WTC11 (cell line): Measurements from ENCODE around the gene SPAST. TPM values are rescaled to one million over a fixed set of nuclear protein-coding genes. Genes with fewer than 3 reads are reported as not detected.

Experiments
- ATF3 ChIP-seq: sonication (generic); formaldehyde crosslinking; conservative IDR thresholded peaks from 2 replicates; pipeline ENCODE4 v1.8.1; 2022; ENCODE audit warnings: mild to moderate bottlenecking, missing genetic modification reagents
- ATF6 ChIP-seq: sonication (generic); formaldehyde crosslinking; IDR thresholded peaks from 2 replicates; pipeline ENCODE4 v1.8.1; 2023; ENCODE audit warnings: mild to moderate bottlenecking, missing genetic modification reagents
- CDX4 ChIP-seq: fragments of 250-450 bp; sonication (Bioruptor Pico); IDR thresholded peaks from 2 replicates; pipeline ENCODE4 v1.9.0; 2021; ENCODE audit warnings: moderate library complexity, mild to moderate bottlenecking, inconsistent platforms, borderline replicate concordance
- ETV6 ChIP-seq: sonication (generic); formaldehyde crosslinking; IDR thresholded peaks from 2 replicates; pipeline ENCODE4 v1.8.1; 2022; ENCODE audit warnings: mild to moderate bottlenecking, missing genetic modification reagents
- FOXP4 ChIP-seq: sonication (generic); formaldehyde crosslinking; IDR thresholded peaks from 2 replicates; pipeline ENCODE4 v1.8.0; 2022; ENCODE audit warnings: mild to moderate bottlenecking, missing genetic modification reagents
- GRHL2 ChIP-seq: fragments of 250-450 bp; sonication (Bioruptor Pico); IDR thresholded peaks from 2 replicates; pipeline ENCODE4 v1.8.0; 2022; ENCODE audit warnings: mild to moderate bottlenecking, moderate library complexity; ENCODE audit not compliant: insufficient replicate concordance, severe bottlenecking
- IRF2 ChIP-seq: sonication (generic); formaldehyde crosslinking; IDR thresholded peaks from 2 replicates; pipeline ENCODE4 v1.8.0; 2022; ENCODE audit warnings: low read depth, missing genetic modification reagents, borderline replicate concordance
- JAZF1 ChIP-seq: fragments of 250-450 bp; sonication (Bioruptor Pico); IDR thresholded peaks from 2 replicates; pipeline ENCODE4 v1.9.0; 2021; ENCODE audit warnings: moderate library complexity, mild to moderate bottlenecking, inconsistent platforms
- NFATC4 ChIP-seq: fragments of 250-450 bp; sonication (Bioruptor Pico); IDR thresholded peaks from 2 replicates; pipeline ENCODE4 v1.9.0; 2021; ENCODE audit warnings: mild to moderate bottlenecking
- NFE2L1 ChIP-seq: sonication (generic); formaldehyde crosslinking; IDR thresholded peaks from 2 replicates; pipeline ENCODE4 v1.8.1; 2023; ENCODE audit warnings: missing genetic modification reagents
- NR2C2 ChIP-seq: sonication (generic); formaldehyde crosslinking; IDR thresholded peaks from 2 replicates; pipeline ENCODE4 v1.8.0; 2022; ENCODE audit warnings: mild to moderate bottlenecking, missing genetic modification reagents
- NR3C1 ChIP-seq: sonication (generic); formaldehyde crosslinking; conservative IDR thresholded peaks from 2 replicates; pipeline ENCODE4 v1.8.1; 2023; ENCODE audit warnings: low read depth, mild to moderate bottlenecking, missing genetic modification reagents
- OVOL2 ChIP-seq: fragments of 250-450 bp; sonication (Bioruptor Pico); IDR thresholded peaks from 2 replicates; pipeline ENCODE4 v1.9.0; 2021; ENCODE audit warnings: mild to moderate bottlenecking, borderline replicate concordance
- PRRX2 ChIP-seq: fragments of 250-450 bp; sonication (Bioruptor Pico); IDR thresholded peaks from 2 replicates; pipeline ENCODE4 v1.8.0; 2021; ENCODE audit warnings: mild to moderate bottlenecking
- SMAD4 ChIP-seq: sonication (generic); formaldehyde crosslinking; IDR thresholded peaks from 2 replicates; pipeline ENCODE4 v1.8.0; 2022; ENCODE audit warnings: mild to moderate bottlenecking, missing genetic modification reagents
- TCF7 ChIP-seq: sonication (generic); formaldehyde crosslinking; IDR thresholded peaks from 2 replicates; pipeline ENCODE4 v1.8.0; 2022; ENCODE audit warnings: mild to moderate bottlenecking, low read depth, missing genetic modification reagents, moderate library complexity
- ZNF396 ChIP-seq: fragments of 250-450 bp; sonication (Bioruptor Pico); IDR thresholded peaks from 2 replicates; pipeline ENCODE4 v1.8.0; 2021; ENCODE audit warnings: mild to moderate bottlenecking, moderate library complexity, borderline replicate concordance
- total RNA-seq: library from RNA; stranded (reverse); gene quantifications from 3 replicates; pipeline ENCODE4 v1.2.3, GENCODE V29; 2021
- TF ChIP-seq, protein P1 (sequence below): sonication (generic); formaldehyde crosslinking; IDR thresholded peaks from 2 replicates; pipeline ENCODE4 v1.8.0; 2023; ENCODE audit warnings: missing genetic modification reagents, mild to moderate bottlenecking, borderline replicate concordance
- TF ChIP-seq, protein P2 (sequence below): sonication (generic); formaldehyde crosslinking; IDR thresholded peaks from 2 replicates; pipeline ENCODE4 v1.8.1; 2022; ENCODE audit warnings: mild to moderate bottlenecking, moderate library complexity, missing genetic modification reagents
- TF ChIP-seq, protein P3 (sequence below): sonication (generic); formaldehyde crosslinking; IDR thresholded peaks from 2 replicates; pipeline ENCODE4 v1.8.1; 2022; ENCODE audit warnings: missing genetic modification reagents, borderline replicate concordance
- TF ChIP-seq, protein P4 (sequence below): sonication (generic); formaldehyde crosslinking; IDR thresholded peaks from 2 replicates; pipeline ENCODE4 v1.8.0; 2022; ENCODE audit warnings: missing genetic modification reagents

SPAST gene
- total RNA-seq, 1 experiment from 2014 or later = 28.4 TPM

DNA sequence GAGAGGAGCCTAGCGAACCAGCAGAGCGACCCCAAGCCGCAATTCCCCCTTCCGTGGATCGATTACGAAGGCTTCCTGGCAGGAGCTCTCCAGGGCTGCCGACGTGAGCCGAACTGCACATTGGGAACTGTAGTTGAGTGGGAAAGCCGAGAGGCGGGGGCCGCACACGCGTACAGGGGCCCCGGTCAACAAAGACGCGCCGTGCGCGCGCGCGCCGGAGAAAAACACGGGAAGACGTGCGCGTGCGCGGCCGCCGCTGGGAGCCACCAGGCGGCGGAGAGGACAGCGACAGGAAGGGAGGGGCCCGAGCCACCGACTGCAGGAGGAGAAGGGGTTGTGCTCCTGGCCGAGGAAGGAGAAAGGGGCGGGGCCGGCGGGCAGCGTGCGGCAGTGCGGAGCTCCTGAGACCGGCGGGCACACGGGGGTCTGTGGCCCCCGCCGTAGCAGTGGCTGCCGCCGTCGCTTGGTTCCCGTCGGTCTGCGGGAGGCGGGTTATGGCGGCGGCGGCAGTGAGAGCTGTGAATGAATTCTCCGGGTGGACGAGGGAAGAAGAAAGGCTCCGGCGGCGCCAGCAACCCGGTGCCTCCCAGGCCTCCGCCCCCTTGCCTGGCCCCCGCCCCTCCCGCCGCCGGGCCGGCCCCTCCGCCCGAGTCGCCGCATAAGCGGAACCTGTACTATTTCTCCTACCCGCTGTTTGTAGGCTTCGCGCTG lies at the start of gene SPAST (continued):
- TF ChIP-seq FOXP4 (CRISPR knock-in tag) = peak; percentile 79; the same call in 1 of the 2 replicates
- TF ChIP-seq ATF6 (CRISPR knock-in tag) = no peak
- no peak for TF ChIP-seq PRRX2 (CRISPR knock-in tag)
- TF ChIP-seq ETV6 (CRISPR knock-in tag) = peak; percentile 68; the same call in 1 of the 2 replicates
- TF ChIP-seq, protein P1, sequence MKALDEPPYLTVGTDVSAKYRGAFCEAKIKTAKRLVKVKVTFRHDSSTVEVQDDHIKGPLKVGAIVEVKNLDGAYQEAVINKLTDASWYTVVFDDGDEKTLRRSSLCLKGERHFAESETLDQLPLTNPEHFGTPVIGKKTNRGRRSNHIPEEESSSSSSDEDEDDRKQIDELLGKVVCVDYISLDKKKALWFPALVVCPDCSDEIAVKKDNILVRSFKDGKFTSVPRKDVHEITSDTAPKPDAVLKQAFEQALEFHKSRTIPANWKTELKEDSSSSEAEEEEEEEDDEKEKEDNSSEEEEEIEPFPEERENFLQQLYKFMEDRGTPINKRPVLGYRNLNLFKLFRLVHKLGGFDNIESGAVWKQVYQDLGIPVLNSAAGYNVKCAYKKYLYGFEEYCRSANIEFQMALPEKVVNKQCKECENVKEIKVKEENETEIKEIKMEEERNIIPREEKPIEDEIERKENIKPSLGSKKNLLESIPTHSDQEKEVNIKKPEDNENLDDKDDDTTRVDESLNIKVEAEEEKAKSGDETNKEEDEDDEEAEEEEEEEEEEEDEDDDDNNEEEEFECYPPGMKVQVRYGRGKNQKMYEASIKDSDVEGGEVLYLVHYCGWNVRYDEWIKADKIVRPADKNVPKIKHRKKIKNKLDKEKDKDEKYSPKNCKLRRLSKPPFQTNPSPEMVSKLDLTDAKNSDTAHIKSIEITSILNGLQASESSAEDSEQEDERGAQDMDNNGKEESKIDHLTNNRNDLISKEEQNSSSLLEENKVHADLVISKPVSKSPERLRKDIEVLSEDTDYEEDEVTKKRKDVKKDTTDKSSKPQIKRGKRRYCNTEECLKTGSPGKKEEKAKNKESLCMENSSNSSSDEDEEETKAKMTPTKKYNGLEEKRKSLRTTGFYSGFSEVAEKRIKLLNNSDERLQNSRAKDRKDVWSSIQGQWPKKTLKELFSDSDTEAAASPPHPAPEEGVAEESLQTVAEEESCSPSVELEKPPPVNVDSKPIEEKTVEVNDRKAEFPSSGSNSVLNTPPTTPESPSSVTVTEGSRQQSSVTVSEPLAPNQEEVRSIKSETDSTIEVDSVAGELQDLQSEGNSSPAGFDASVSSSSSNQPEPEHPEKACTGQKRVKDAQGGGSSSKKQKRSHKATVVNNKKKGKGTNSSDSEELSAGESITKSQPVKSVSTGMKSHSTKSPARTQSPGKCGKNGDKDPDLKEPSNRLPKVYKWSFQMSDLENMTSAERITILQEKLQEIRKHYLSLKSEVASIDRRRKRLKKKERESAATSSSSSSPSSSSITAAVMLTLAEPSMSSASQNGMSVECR = no peak
- no peak for TF ChIP-seq CDX4 (CRISPR knock-in tag)
- TF ChIP-seq, protein P2, sequence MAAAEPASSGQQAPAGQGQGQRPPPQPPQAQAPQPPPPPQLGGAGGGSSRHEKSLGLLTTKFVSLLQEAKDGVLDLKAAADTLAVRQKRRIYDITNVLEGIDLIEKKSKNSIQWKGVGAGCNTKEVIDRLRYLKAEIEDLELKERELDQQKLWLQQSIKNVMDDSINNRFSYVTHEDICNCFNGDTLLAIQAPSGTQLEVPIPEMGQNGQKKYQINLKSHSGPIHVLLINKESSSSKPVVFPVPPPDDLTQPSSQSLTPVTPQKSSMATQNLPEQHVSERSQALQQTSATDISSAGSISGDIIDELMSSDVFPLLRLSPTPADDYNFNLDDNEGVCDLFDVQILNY = peak; percentile 44; the same call in 1 of the 2 replicates
- TF ChIP-seq TCF7 (CRISPR knock-in tag) = no peak
- TF ChIP-seq NR2C2 (CRISPR knock-in tag) = no peak
- TF ChIP-seq ATF3 = no peak
- TF ChIP-seq NFE2L1 (CRISPR knock-in tag) = no peak
- no peak for TF ChIP-seq IRF2 (CRISPR knock-in tag)
- TF ChIP-seq JAZF1 (CRISPR knock-in tag) = no peak
- no peak for TF ChIP-seq SMAD4
- TF ChIP-seq, protein P3, sequence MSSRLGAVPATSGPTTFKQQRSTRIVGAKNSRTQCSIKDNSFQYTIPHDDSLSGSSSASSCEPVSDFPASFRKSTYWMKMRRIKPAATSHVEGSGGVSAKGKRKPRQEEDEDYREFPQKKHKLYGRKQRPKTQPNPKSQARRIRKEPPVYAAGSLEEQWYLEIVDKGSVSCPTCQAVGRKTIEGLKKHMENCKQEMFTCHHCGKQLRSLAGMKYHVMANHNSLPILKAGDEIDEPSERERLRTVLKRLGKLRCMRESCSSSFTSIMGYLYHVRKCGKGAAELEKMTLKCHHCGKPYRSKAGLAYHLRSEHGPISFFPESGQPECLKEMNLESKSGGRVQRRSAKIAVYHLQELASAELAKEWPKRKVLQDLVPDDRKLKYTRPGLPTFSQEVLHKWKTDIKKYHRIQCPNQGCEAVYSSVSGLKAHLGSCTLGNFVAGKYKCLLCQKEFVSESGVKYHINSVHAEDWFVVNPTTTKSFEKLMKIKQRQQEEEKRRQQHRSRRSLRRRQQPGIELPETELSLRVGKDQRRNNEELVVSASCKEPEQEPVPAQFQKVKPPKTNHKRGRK (CRISPR knock-in tag) = no peak
- TF ChIP-seq ZNF396 = no peak
- TF ChIP-seq OVOL2 (CRISPR knock-in tag) = no peak
- TF ChIP-seq, protein P4, sequence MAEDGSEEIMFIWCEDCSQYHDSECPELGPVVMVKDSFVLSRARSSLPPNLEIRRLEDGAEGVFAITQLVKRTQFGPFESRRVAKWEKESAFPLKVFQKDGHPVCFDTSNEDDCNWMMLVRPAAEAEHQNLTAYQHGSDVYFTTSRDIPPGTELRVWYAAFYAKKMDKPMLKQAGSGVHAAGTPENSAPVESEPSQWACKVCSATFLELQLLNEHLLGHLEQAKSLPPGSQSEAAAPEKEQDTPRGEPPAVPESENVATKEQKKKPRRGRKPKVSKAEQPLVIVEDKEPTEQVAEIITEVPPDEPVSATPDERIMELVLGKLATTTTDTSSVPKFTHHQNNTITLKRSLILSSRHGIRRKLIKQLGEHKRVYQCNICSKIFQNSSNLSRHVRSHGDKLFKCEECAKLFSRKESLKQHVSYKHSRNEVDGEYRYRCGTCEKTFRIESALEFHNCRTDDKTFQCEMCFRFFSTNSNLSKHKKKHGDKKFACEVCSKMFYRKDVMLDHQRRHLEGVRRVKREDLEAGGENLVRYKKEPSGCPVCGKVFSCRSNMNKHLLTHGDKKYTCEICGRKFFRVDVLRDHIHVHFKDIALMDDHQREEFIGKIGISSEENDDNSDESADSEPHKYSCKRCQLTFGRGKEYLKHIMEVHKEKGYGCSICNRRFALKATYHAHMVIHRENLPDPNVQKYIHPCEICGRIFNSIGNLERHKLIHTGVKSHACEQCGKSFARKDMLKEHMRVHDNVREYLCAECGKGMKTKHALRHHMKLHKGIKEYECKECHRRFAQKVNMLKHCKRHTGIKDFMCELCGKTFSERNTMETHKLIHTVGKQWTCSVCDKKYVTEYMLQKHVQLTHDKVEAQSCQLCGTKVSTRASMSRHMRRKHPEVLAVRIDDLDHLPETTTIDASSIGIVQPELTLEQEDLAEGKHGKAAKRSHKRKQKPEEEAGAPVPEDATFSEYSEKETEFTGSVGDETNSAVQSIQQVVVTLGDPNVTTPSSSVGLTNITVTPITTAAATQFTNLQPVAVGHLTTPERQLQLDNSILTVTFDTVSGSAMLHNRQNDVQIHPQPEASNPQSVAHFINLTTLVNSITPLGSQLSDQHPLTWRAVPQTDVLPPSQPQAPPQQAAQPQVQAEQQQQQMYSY = no peak
- no peak for TF ChIP-seq GRHL2 (CRISPR knock-in tag)
- no peak for TF ChIP-seq NR3C1 (CRISPR knock-in tag)
- TF ChIP-seq NFATC4 (CRISPR knock-in tag) = no peak
